Ascending aorta (tissue), 2 donors: ENCODE data around the gene PIP5K1C. TPM values are rescaled to one million over a fixed set of nuclear protein-coding genes. Genes with fewer than 3 reads are reported as not detected.

ENCODE experiments used
- DNase-seq, 2 donors: peaks; one replicate each; pipeline ENCODE4 v3.0.0-alpha.2; 2019; ENCODE audit warnings: low spot score in 2 of 2
- H3K27ac ChIP-seq, 2 donors: fragments of 200-600 bp; sonication (generic); one replicate each; pipeline ENCODE4 v1.5.1; 2016 to 2017; ENCODE audit warnings: mild to moderate bottlenecking in 1 of 2
- H3K27me3 ChIP-seq: fragments of 200-600 bp; sonication (generic); one replicate; pipeline ENCODE4 v1.5.1; 2017
- H3K36me3 ChIP-seq, 2 donors: fragments of 200-600 bp; sonication (generic); one replicate each; pipeline ENCODE4 v1.5.1; 2016
- H3K4me1 ChIP-seq, 2 donors: fragments of 200-600 bp; sonication (generic); one replicate each; pipeline ENCODE4 v1.5.1; 2016 to 2017; ENCODE audit warnings: mild to moderate bottlenecking in 1 of 2
- H3K4me3 ChIP-seq, 2 donors: fragments of 200-600 bp; sonication (generic); one replicate each; pipeline ENCODE4 v1.5.1; 2016 to 2017; ENCODE audit warnings: mild to moderate bottlenecking in 1 of 2
- H3K9me3 ChIP-seq, 2 donors: fragments of 200-600 bp; sonication (generic); one replicate each; pipeline ENCODE4 v1.5.1; 2016
- CTCF ChIP-seq, 3 experiments: fragments of 200-600 bp in 2 of 3; fragments of 450-650 bp in 1 of 3; sonication (generic) in 2 of 3; IDR thresholded peaks; one replicate each; pipeline ENCODE4 v1.5.1; 2016 to 2019; ENCODE audit warnings: antibody characterized with exemption in 3 of 3, mild to moderate bottlenecking in 1 of 3, moderate library complexity in 1 of 3
- intact Hi-C: fragments of 100-400 bp; cut with DNase I; formaldehyde crosslinking; loops from one replicate; pipeline ENCODE4 v1.15.1; 2023
- total RNA-seq: library from RNA; depleted of rRNA; stranded (reverse); fragments of >200 nt; gene quantifications from one replicate; pipeline ENCODE4 v1.1.0, GENCODE V29; 2016

PIP5K1C gene
- total RNA-seq, 1 donor from 2014 or later, result 87.3 TPM

- no peaks in the 10 kb centered on the region for H3K4me1 ChIP-seq
- no peak overlapping the region for H3K27ac ChIP-seq
- no peaks in the 10 kb centered on the region for H3K9me3 ChIP-seq
Measured at GRCh38 chr19:3740431-3740830, 40.2 kb upstream of the PIP5K1C start.

GRCh38 chr19:3738477-3739220 is 38.4 kb upstream of the PIP5K1C start:
- H3K27ac ChIP-seq, result no peak overlapping the region
- intact Hi-C loops, result no loop called here
- DNase-seq, result no peak
- no peaks in the 10 kb centered on the region for H3K27me3 ChIP-seq
- no peak overlapping the region for H3K4me3 ChIP-seq
- no peaks in the 10 kb centered on the region for H3K36me3 ChIP-seq
- no peaks in the 10 kb centered on the region for H3K4me1 ChIP-seq
- TF ChIP-seq CTCF (IDR thresholded peaks at IDR 0.05), result no peak
- H3K9me3 ChIP-seq, result no peaks in the 10 kb centered on the region

More at GRCh38 chr19:3740431-3740830, 40.2 kb upstream of the PIP5K1C start:
- Histone ChIP-seq H3K27me3 (no peaks in the 10 kb centered on the region), H3K36me3 (no peaks in the 10 kb centered on the region), H3K4me3 (no peak overlapping the region)
- intact Hi-C loops, result no loop called here
- no peak for TF ChIP-seq CTCF (IDR thresholded peaks at IDR 0.05)
- DNase-seq, result no peak

GRCh38 chr19:3737487-3738205 is 37.4 kb upstream of the PIP5K1C start:
- H3K27ac ChIP-seq, result no peak overlapping the region
- H3K9me3 ChIP-seq, result no peaks in the 10 kb centered on the region
- no peak for TF ChIP-seq CTCF (IDR thresholded peaks at IDR 0.05)
- H3K27me3 ChIP-seq, result no peaks in the 10 kb centered on the region
- DNase-seq, result no peak
- H3K4me1 ChIP-seq, result no peaks in the 10 kb centered on the region
- H3K4me3 ChIP-seq, result no peak overlapping the region
- intact Hi-C loops, result no loop called here
- no peaks in the 10 kb centered on the region for H3K36me3 ChIP-seq

- Histone ChIP-seq H3K9me3 (no peaks in the 10 kb centered on the region), H3K4me3 (no peak overlapping the region), H3K27ac (no peak overlapping the region), H3K27me3 (no peaks in the 10 kb centered on the region), H3K4me1 (no peaks in the 10 kb centered on the region), H3K36me3 (no peaks in the 10 kb centered on the region)
- DNase-seq, result no peak
- no peak for TF ChIP-seq CTCF (IDR thresholded peaks at IDR 0.05)
- intact Hi-C loops, result no loop called here
Measured at GRCh38 chr19:3736106-3736724, 35.9 kb upstream of the PIP5K1C start.

GRCh38 chr19:3734310-3734600 is 34.0 kb upstream of the PIP5K1C start:
- DNase-seq, result no peak
- intact Hi-C loops, result no loop called here

More at GRCh38 chr19:3734310-3734600, 34.0 kb upstream of the PIP5K1C start:
- no peaks in the 10 kb centered on the region for H3K9me3 ChIP-seq
- no peaks in the 10 kb centered on the region for H3K36me3 ChIP-seq
- no peak overlapping the region for H3K27ac ChIP-seq
- H3K27me3 ChIP-seq, result no peaks in the 10 kb centered on the region
- TF ChIP-seq CTCF (IDR thresholded peaks at IDR 0.05), result no peak
- no peak overlapping the region for H3K4me3 ChIP-seq
- no peaks in the 10 kb centered on the region for H3K4me1 ChIP-seq
